ENCODE results near the gene DYNLT5. TPM values are rescaled to one million over a fixed set of nuclear protein-coding genes. Genes with fewer than 3 reads are reported as not detected.

The DYNLT5 gene
- total and polyA plus RNA-seq, 2 donors (not counting 1 experiment from before 2014, with no cell fraction given): 0.32 to 0.50 TPM

DNA sequence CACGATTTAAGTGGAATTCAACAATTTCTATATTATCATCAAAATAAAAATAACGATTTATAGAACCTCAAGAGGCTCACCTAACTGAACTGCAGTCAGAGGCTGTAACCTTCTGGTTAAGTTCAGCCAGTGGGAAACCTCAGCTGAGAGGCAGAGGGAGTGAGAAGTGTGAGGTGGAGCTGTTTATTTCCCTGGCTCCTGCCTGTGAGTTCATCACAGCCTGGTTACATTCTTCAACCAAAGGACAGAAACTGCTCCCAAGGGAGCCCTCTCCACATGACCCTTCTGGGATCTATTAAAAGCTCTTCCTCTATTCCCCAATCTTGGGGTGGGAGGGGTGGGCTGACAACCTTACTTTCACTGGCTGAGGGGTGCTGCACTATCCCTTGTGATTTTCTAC lies 22.2 kb downstream of the DYNLT5 start:
- H3K27me3 ChIP-seq (ENCODE audit: control insufficient read depth, insufficient read depth, low read length): no peaks in the 10 kb centered on the region
- H3K4me2 ChIP-seq (ENCODE audit: extremely low read depth, insufficient read depth, low read length): no peak overlapping the region
- no peaks in the 10 kb centered on the region for H3K9me3 ChIP-seq (ENCODE audit: control insufficient read depth, insufficient read depth, low read depth, low read length)
- H3K27ac ChIP-seq (ENCODE audit: insufficient read depth, low read length): no peak overlapping the region
- TF ChIP-seq EZH2 (IDR thresholded peaks at IDR 0.05; ENCODE audit: low read length, missing control alignments): no peak
- TF ChIP-seq, protein P1, sequence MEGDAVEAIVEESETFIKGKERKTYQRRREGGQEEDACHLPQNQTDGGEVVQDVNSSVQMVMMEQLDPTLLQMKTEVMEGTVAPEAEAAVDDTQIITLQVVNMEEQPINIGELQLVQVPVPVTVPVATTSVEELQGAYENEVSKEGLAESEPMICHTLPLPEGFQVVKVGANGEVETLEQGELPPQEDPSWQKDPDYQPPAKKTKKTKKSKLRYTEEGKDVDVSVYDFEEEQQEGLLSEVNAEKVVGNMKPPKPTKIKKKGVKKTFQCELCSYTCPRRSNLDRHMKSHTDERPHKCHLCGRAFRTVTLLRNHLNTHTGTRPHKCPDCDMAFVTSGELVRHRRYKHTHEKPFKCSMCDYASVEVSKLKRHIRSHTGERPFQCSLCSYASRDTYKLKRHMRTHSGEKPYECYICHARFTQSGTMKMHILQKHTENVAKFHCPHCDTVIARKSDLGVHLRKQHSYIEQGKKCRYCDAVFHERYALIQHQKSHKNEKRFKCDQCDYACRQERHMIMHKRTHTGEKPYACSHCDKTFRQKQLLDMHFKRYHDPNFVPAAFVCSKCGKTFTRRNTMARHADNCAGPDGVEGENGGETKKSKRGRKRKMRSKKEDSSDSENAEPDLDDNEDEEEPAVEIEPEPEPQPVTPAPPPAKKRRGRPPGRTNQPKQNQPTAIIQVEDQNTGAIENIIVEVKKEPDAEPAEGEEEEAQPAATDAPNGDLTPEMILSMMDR (conservative IDR thresholded peaks at IDR 0.05 in 1 of 2, IDR thresholded peaks at IDR 0.05 in 1 of 2; ENCODE audit: low read depth in 1 of 2, low read length in 2 of 2): no peak
- DNase-seq (ENCODE audit: low read depth in 2 of 2): no peak
- H3K4me1 ChIP-seq (ENCODE audit: control insufficient read depth, extremely low read depth, insufficient read depth, low read length): no peaks in the 10 kb centered on the region
- no peak overlapping the region for H3K9ac ChIP-seq (ENCODE audit: insufficient read depth, low read length)
- no peak overlapping the region for H3K4me3 ChIP-seq (replicated peaks in 1 of 4; ENCODE audit: control extremely low read depth in 1 of 4, insufficient read depth in 1 of 4, low read depth in 3 of 4, low read length in 4 of 4)
- H3K36me3 ChIP-seq (ENCODE audit: control insufficient read depth, insufficient read depth, low read length): no peaks in the 10 kb centered on the region
- no peak overlapping the region for H2AFZ ChIP-seq (ENCODE audit: low read length)
- no peaks in the 10 kb centered on the region for H4K20me1 ChIP-seq (ENCODE audit: control insufficient read depth, extremely low read depth, insufficient read depth, low read length)
- no peaks in the 10 kb centered on the region for H3K79me2 ChIP-seq (ENCODE audit: control insufficient read depth, insufficient read depth, low read length)

DNA sequence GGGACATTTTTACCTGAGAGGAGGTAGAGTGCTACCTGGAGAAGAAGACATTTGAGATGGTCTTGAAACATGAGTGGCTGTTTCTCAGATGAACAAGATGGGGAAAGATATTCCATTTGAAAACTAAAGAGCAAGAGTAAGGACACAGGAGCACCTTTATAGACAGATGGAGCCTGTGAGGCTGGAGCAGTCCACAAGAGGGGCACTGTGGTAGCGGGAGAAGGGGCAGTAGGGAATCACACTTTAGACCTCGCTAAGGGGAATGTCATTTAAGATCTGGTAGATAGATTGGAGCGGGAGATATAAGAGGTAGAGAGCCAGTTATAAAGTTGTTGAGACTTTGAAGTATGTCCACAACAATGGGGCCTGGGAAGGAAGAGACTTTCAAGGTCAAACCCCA lies 23.4 kb downstream of the DYNLT5 start:
- Histone ChIP-seq H3K36me3 (ENCODE audit: control insufficient read depth, insufficient read depth, low read length) (no peaks in the 10 kb centered on the region), H3K9me3 (ENCODE audit: control insufficient read depth, insufficient read depth, low read depth, low read length) (no peaks in the 10 kb centered on the region), H2AFZ (ENCODE audit: low read length) (no peak overlapping the region), H3K4me2 (ENCODE audit: extremely low read depth, insufficient read depth, low read length) (no peak overlapping the region), H4K20me1 (ENCODE audit: control insufficient read depth, extremely low read depth, insufficient read depth, low read length) (no peaks in the 10 kb centered on the region), H3K27me3 (ENCODE audit: control insufficient read depth, insufficient read depth, low read length) (no peaks in the 10 kb centered on the region), H3K9ac (ENCODE audit: insufficient read depth, low read length) (no peak overlapping the region), H3K79me2 (ENCODE audit: control insufficient read depth, insufficient read depth, low read length) (no peaks in the 10 kb centered on the region), H3K4me3 (replicated peaks in 1 of 4; ENCODE audit: control extremely low read depth in 1 of 4, insufficient read depth in 1 of 4, low read depth in 3 of 4, low read length in 4 of 4) (no peak overlapping the region), H3K27ac (ENCODE audit: insufficient read depth, low read length) (no peak overlapping the region), H3K4me1 (ENCODE audit: control insufficient read depth, extremely low read depth, insufficient read depth, low read length) (no peaks in the 10 kb centered on the region)
- TF ChIP-seq, protein P1 (conservative IDR thresholded peaks at IDR 0.05 in 1 of 2, IDR thresholded peaks at IDR 0.05 in 1 of 2; ENCODE audit: low read depth in 1 of 2, low read length in 2 of 2): no peak
- TF ChIP-seq EZH2 (IDR thresholded peaks at IDR 0.05; ENCODE audit: low read length, missing control alignments): no peak
- DNase-seq (ENCODE audit: low read depth in 2 of 2): no peak

DNA sequence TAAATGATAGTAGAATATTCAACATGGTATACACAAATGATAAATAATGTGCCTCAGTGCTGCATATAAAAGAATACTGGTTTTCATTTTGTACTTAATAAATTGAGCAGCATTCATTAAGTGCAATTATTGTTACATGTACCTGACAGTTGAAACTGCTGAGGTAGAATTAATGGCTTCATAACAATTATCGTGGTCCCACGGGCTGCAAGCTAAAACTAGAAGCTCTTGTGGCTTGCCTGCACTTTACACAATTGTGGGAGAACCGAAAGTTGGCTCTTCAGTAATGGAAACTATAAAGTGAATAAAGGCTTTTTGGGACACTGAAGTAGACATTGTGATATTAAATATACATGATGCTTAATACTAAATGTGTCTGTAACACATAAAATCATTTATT lies 25.6 kb downstream of the DYNLT5 start:
- no peak overlapping the region for H3K27ac ChIP-seq (ENCODE audit: insufficient read depth, low read length)
- H3K9me3 ChIP-seq (ENCODE audit: control insufficient read depth, insufficient read depth, low read depth, low read length): no peaks in the 10 kb centered on the region
- no peaks in the 10 kb centered on the region for H3K4me1 ChIP-seq (ENCODE audit: control insufficient read depth, extremely low read depth, insufficient read depth, low read length)
- no peaks in the 10 kb centered on the region for H3K79me2 ChIP-seq (ENCODE audit: control insufficient read depth, insufficient read depth, low read length)
- no peak overlapping the region for H3K9ac ChIP-seq (ENCODE audit: insufficient read depth, low read length)
- no peak for DNase-seq (ENCODE audit: low read depth in 2 of 2)
- no peak overlapping the region for H3K4me2 ChIP-seq (ENCODE audit: extremely low read depth, insufficient read depth, low read length)
- H3K36me3 ChIP-seq (ENCODE audit: control insufficient read depth, insufficient read depth, low read length): no peaks in the 10 kb centered on the region
- H4K20me1 ChIP-seq (ENCODE audit: control insufficient read depth, extremely low read depth, insufficient read depth, low read length): no peaks in the 10 kb centered on the region
- no peak overlapping the region for H3K4me3 ChIP-seq (replicated peaks in 1 of 4; ENCODE audit: control extremely low read depth in 1 of 4, insufficient read depth in 1 of 4, low read depth in 3 of 4, low read length in 4 of 4)
- H3K27me3 ChIP-seq (ENCODE audit: control insufficient read depth, insufficient read depth, low read length): no peaks in the 10 kb centered on the region
- TF ChIP-seq EZH2 (IDR thresholded peaks at IDR 0.05; ENCODE audit: low read length, missing control alignments): no peak
- TF ChIP-seq, protein P1 (conservative IDR thresholded peaks at IDR 0.05 in 1 of 2, IDR thresholded peaks at IDR 0.05 in 1 of 2; ENCODE audit: low read depth in 1 of 2, low read length in 2 of 2): no peak
- no peak overlapping the region for H2AFZ ChIP-seq (ENCODE audit: low read length)

Measured in fibroblast of lung (primary cell).